Loucy (cell line): Measurements from ENCODE around the gene COBLL1.

Source experiments
- H2AFZ ChIP-seq: fragments of 200-600 bp; sonication (generic); 2 replicates; pipeline ENCODE4 v1.6.0; 2016; ENCODE audit warnings: antibody characterized with exemption, mild to moderate bottlenecking, low read length, moderate library complexity
- H3F3A ChIP-seq: fragments of 200-600 bp; 2 replicates; pipeline ENCODE4 v1.6.0; 2016; ENCODE audit warnings: antibody characterized with exemption, low read depth, mild to moderate bottlenecking
- H3K27me3 ChIP-seq: fragments of 200-600 bp; sonication (generic); 2 replicates; pipeline ENCODE4 v1.6.1; 2014; ENCODE audit warnings: low read length, mild to moderate bottlenecking; ENCODE audit not compliant: insufficient read depth, poor library complexity, severe bottlenecking
- H3K36me3 ChIP-seq: fragments of 200-600 bp; sonication (generic); 2 replicates; pipeline ENCODE4 v1.6.1; 2016; ENCODE audit warnings: low read length; ENCODE audit not compliant: insufficient read depth
- H3K4me1 ChIP-seq: fragments of 200-600 bp; sonication (generic); 2 replicates; pipeline ENCODE4 v1.5.1; 2014; ENCODE audit warnings: low read length, mild to moderate bottlenecking; ENCODE audit not compliant: insufficient read depth, poor library complexity, severe bottlenecking
- H3K4me2 ChIP-seq: fragments of 200-600 bp; sonication (generic); 2 replicates; pipeline ENCODE4 v1.6.0; 2014; ENCODE audit warnings: antibody characterized with exemption, low read length, low read depth, mild to moderate bottlenecking; ENCODE audit not compliant: poor library complexity, severe bottlenecking
- H3K4me3 ChIP-seq: fragments of 200-600 bp; sonication (generic); 2 replicates; pipeline ENCODE4 v1.5.1; 2014; ENCODE audit warnings: low read length, mild to moderate bottlenecking, mixed read lengths; ENCODE audit not compliant: poor library complexity, severe bottlenecking
- H3K79me2 ChIP-seq: fragments of 200-600 bp; sonication (generic); 2 replicates; pipeline ENCODE4 v1.6.1; 2014; ENCODE audit warnings: low read length; ENCODE audit not compliant: insufficient read depth
- H3K9ac ChIP-seq: fragments of 200-600 bp; sonication (generic); 2 replicates; pipeline ENCODE4 v1.6.0; 2014; ENCODE audit warnings: mild to moderate bottlenecking, low read depth, low read length, moderate library complexity; ENCODE audit not compliant: poor library complexity, severe bottlenecking
- H3K9me2 ChIP-seq: fragments of 200-600 bp; sonication (generic); replicated peaks from 2 replicates; pipeline ENCODE4 v1.6.1; 2016; ENCODE audit warnings: low read depth, low read length, mixed read lengths
- H3K9me3 ChIP-seq: fragments of 200-600 bp; sonication (generic); 2 replicates; pipeline ENCODE4 v1.6.1; 2014; ENCODE audit warnings: mild to moderate bottlenecking, antibody characterized with exemption, low read length, low read depth; ENCODE audit not compliant: insufficient read depth
- H4K20me1 ChIP-seq: fragments of 200-600 bp; sonication (generic); 2 replicates; pipeline ENCODE4 v1.6.0; 2014; ENCODE audit warnings: antibody characterized with exemption, low read length, mild to moderate bottlenecking; ENCODE audit not compliant: insufficient read depth, poor library complexity, severe bottlenecking
- EZH2phosphoT487 ChIP-seq: fragments of 200-600 bp; IDR thresholded peaks from 2 replicates; pipeline ENCODE4 v1.6.1; 2018; ENCODE audit warnings: antibody characterized with exemption, mild to moderate bottlenecking, moderate library complexity, borderline replicate concordance
- TF ChIP-seq, protein P1 (sequence below): fragments of 200-600 bp; sonication (generic); conservative IDR thresholded peaks from 2 replicates; pipeline ENCODE4 v1.5.1; 2014; ENCODE audit warnings: mild to moderate bottlenecking, antibody characterized with exemption, low read length

The COBLL1 gene

GRCh38 chr2:164780611-164781178 is 60.9 kb downstream of the COBLL1 start:
- Histone ChIP-seq H3F3A (no peaks in the 10 kb centered on the region), H3K4me3 (no peak overlapping the region), H3K9ac (no peak overlapping the region), H3K9me2 (no peaks in the 10 kb centered on the region), H3K9me3 (no peaks in the 10 kb centered on the region), H4K20me1 (no peaks in the 10 kb centered on the region), H3K27me3 (no peaks in the 10 kb centered on the region), H3K4me2 (no peak overlapping the region), H3K79me2 (no peaks in the 10 kb centered on the region), H2AFZ (no peak overlapping the region), H3K4me1 (no peaks in the 10 kb centered on the region), H3K36me3 (no peaks in the 10 kb centered on the region)
- TF ChIP-seq EZH2phosphoT487: no peak
- TF ChIP-seq, protein P1, sequence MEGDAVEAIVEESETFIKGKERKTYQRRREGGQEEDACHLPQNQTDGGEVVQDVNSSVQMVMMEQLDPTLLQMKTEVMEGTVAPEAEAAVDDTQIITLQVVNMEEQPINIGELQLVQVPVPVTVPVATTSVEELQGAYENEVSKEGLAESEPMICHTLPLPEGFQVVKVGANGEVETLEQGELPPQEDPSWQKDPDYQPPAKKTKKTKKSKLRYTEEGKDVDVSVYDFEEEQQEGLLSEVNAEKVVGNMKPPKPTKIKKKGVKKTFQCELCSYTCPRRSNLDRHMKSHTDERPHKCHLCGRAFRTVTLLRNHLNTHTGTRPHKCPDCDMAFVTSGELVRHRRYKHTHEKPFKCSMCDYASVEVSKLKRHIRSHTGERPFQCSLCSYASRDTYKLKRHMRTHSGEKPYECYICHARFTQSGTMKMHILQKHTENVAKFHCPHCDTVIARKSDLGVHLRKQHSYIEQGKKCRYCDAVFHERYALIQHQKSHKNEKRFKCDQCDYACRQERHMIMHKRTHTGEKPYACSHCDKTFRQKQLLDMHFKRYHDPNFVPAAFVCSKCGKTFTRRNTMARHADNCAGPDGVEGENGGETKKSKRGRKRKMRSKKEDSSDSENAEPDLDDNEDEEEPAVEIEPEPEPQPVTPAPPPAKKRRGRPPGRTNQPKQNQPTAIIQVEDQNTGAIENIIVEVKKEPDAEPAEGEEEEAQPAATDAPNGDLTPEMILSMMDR: no peak

DNA sequence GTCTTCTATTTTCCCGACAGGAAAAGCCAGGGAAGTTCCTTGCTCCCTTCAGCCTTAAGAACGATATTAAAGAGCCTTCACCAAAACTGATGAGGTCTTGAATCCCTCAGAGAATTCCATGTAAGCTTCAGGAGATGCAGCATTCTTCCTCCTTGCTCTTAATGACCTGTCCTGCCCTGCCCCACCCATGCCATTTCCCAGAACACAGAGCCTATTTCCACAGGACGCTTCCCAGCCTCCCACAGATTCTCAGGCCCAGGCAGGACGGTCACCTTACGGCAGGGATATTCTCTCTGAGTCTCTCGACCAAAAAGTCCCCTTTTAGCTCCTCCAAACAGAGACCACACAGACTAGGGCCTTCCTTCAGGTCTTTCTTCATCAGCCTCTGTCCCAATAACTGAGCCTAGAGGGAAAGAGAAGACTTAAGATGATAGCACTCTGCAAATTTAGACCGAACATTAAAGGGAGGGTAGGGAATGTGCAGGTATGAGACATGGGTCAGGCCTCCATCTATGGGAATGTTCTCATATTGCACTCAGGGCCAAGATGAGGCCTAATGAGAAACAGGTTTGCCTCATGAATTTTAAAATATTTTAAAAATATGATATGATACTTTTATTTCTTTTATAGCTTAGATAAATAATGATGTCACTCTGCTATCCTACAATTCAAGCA is 62.1 kb downstream of the COBLL1 start:
- no peaks in the 10 kb centered on the region for H3K79me2 ChIP-seq
- H3K4me3 ChIP-seq: no peak overlapping the region
- no peaks in the 10 kb centered on the region for H4K20me1 ChIP-seq
- H3F3A ChIP-seq: no peaks in the 10 kb centered on the region
- H3K4me1 ChIP-seq: no peaks in the 10 kb centered on the region
- no peak overlapping the region for H3K4me2 ChIP-seq
- no peak overlapping the region for H3K9ac ChIP-seq
- no peaks in the 10 kb centered on the region for H3K9me2 ChIP-seq
- H2AFZ ChIP-seq: no peak overlapping the region
- TF ChIP-seq EZH2phosphoT487: no peak
- TF ChIP-seq, protein P1: no peak
- no peaks in the 10 kb centered on the region for H3K9me3 ChIP-seq
- no peaks in the 10 kb centered on the region for H3K27me3 ChIP-seq
- H3K36me3 ChIP-seq: no peaks in the 10 kb centered on the region

- H3K9me2 ChIP-seq: no peaks in the 10 kb centered on the region
- no peaks in the 10 kb centered on the region for H3K79me2 ChIP-seq
- H3K4me1 ChIP-seq: no peaks in the 10 kb centered on the region
- H3F3A ChIP-seq: no peaks in the 10 kb centered on the region
- H3K27me3 ChIP-seq: no peaks in the 10 kb centered on the region
- H3K9me3 ChIP-seq: no peaks in the 10 kb centered on the region
- H3K36me3 ChIP-seq: no peaks in the 10 kb centered on the region
- H3K9ac ChIP-seq: no peak overlapping the region
- no peaks in the 10 kb centered on the region for H4K20me1 ChIP-seq
- H3K4me2 ChIP-seq: no peak overlapping the region
- no peak overlapping the region for H2AFZ ChIP-seq
- TF ChIP-seq, protein P1: no peak
- TF ChIP-seq EZH2phosphoT487: no peak
- no peak overlapping the region for H3K4me3 ChIP-seq
These were observed 62.9 kb downstream of the COBLL1 start for GRCh38 chr2:164778723-164779122.
